OCI-M2 (cell line): Measurements from ENCODE around the gene SCMH1.

Experiments
- DNase-seq: peaks from one replicate; lab custom pipeline; 2025; ENCODE audit not compliant: unreplicated experiment; lab: John Stamatoyannopoulos, UW

The SCMH1 gene

GRCh38 chr1:41032147-41032546, 210.0 kb downstream of the SCMH1 start:
- DNase-seq = no peak

GRCh38 chr1:41030872-41031616, 211.1 kb downstream of the SCMH1 start:
- DNase-seq = no peak

- DNase-seq = no peak
These were observed 214.0 kb downstream of the SCMH1 start for GRCh38 chr1:41028034-41028642.

- no peak for DNase-seq
These were observed 215.9 kb downstream of the SCMH1 start for GRCh38 chr1:41025979-41026819.

- no peak for DNase-seq
These were observed 217.2 kb downstream of the SCMH1 start for GRCh38 chr1:41024953-41025352.

- DNase-seq = no peak
These were observed 218.7 kb downstream of the SCMH1 start for GRCh38 chr1:41023279-41023990.

GRCh38 chr1:41022424-41022823, 219.7 kb downstream of the SCMH1 start:
- DNase-seq = no peak

GRCh38 chr1:41021526-41022308, 220.4 kb downstream of the SCMH1 start, which contains the start of gene SLFNL1:
SLFNL1 (minus strand) TSS chr1:41021725; CDS start chr1:41020660, 1,065 bp downstream.
- no peak for DNase-seq

GRCh38 chr1:41020654-41021053, 221.5 kb downstream of the SCMH1 start:
- DNase-seq = no peak

GRCh38 chr1:41020109-41020576, 222.0 kb downstream of the SCMH1 start:
- no peak for DNase-seq

GRCh38 chr1:41019353-41019745, 222.8 kb downstream of the SCMH1 start:
- no peak for DNase-seq

GRCh38 chr1:41018018-41018410, 224.1 kb downstream of the SCMH1 start:
- no peak for DNase-seq

GRCh38 chr1:41017141-41018017, 224.7 kb downstream of the SCMH1 start:
- no peak for DNase-seq

GRCh38 chr1:41015897-41016470, 226.1 kb downstream of the SCMH1 start:
- no peak for DNase-seq

GRCh38 chr1:41015281-41015896, 226.7 kb downstream of the SCMH1 start:
- DNase-seq = no peak

- no peak for DNase-seq
These were observed 227.2 kb downstream of the SCMH1 start for GRCh38 chr1:41014871-41015270.

- DNase-seq = no peak
These were observed 228.3 kb downstream of the SCMH1 start for GRCh38 chr1:41013796-41014195.

- no peak for DNase-seq
These were observed 229.1 kb downstream of the SCMH1 start for GRCh38 chr1:41013024-41013423.
